C4-2B (cell line): ENCODE results near the gene CLMN.

ENCODE experiments used
- ZFX ChIP-seq: fragments of 450-650 bp; IDR thresholded peaks from 2 replicates; pipeline ENCODE4 v1.6.1; 2017
- TF ChIP-seq, protein P1 (sequence below): fragments of 450-650 bp; conservative IDR thresholded peaks from 2 replicates; pipeline ENCODE4 v1.5.1; 2017; ENCODE audit warnings: mild to moderate bottlenecking

DNA sequence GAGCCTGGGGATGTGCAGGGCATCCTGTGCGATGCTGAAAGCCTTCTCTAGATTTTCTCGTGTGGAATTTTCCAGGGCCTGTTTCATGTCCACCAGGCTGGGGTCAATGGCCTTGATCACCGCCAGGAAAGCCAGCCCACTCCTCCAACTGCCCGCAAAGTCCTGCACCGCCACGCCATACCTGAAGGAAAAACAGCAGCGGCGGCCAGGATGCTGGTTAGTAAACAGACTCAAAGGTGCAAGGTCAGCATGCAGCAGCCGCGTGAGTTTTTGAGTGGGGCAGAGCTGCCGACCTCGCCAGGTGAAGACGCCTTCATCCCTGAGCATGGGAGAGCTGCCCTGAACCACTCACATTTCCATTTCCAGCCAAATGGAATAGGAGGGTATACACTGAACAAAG is 109.0 kb downstream of the CLMN start:
- TF ChIP-seq, protein P1, sequence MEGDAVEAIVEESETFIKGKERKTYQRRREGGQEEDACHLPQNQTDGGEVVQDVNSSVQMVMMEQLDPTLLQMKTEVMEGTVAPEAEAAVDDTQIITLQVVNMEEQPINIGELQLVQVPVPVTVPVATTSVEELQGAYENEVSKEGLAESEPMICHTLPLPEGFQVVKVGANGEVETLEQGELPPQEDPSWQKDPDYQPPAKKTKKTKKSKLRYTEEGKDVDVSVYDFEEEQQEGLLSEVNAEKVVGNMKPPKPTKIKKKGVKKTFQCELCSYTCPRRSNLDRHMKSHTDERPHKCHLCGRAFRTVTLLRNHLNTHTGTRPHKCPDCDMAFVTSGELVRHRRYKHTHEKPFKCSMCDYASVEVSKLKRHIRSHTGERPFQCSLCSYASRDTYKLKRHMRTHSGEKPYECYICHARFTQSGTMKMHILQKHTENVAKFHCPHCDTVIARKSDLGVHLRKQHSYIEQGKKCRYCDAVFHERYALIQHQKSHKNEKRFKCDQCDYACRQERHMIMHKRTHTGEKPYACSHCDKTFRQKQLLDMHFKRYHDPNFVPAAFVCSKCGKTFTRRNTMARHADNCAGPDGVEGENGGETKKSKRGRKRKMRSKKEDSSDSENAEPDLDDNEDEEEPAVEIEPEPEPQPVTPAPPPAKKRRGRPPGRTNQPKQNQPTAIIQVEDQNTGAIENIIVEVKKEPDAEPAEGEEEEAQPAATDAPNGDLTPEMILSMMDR: no peak
- TF ChIP-seq ZFX: no peak
